ENCODE data around the gene SCAMP5.

The SCAMP5 gene

DNA sequence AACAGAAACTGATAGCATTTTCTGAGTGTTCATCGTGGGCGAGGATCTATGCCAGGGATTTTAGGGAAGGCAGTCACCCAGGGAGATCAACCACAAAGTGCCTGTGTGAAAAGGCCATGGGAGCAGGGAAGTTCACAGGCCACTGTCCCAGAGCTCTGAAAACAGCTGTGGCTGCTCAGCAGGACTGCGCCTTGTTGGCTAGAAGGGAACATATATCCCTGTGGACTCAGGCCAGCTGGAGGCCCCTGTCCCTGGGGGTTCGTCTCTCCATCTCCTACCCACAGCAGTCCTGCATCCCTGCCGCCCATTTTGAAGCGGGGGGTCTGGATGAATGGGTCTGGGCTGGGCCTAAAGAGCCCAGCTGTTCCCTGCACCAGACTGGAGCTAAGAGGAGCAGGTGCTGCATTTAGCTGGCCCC is 55.8 kb downstream of the SCAMP5 start:
- peak overlapping the region; percentile 37 for H3K4me2 ChIP-seq
- H3K9ac ChIP-seq = no peak overlapping the region
- H3K27me3 ChIP-seq = no peaks in the 10 kb centered on the region
- TF ChIP-seq Cebpa-rat (IDR thresholded peaks at IDR 0.05) = no peak
- no peaks in the 10 kb centered on the region for H3K9me3 ChIP-seq
- H3K36me3 ChIP-seq = peaks cover 18% of the 10 kb centered on the region
- H4K20me1 ChIP-seq = peaks cover 20% of the 10 kb centered on the region; the same call in 1 of the 2 replicates
- peaks cover 57% of the 10 kb centered on the region for H3K4me1 ChIP-seq
- no peak overlapping the region for H3K27ac ChIP-seq
- H3K4me3 ChIP-seq = no peak overlapping the region

GRCh38 chr15:75051711-75052110 is 56.3 kb downstream of the SCAMP5 start:
- no peak for TF ChIP-seq Cebpa-rat (IDR thresholded peaks at IDR 0.05)
- no peak overlapping the region for H3K4me3 ChIP-seq
- H3K36me3 ChIP-seq = peaks cover 18% of the 10 kb centered on the region
- H3K9me3 ChIP-seq = no peaks in the 10 kb centered on the region
- no peaks in the 10 kb centered on the region for H3K27me3 ChIP-seq
- H4K20me1 ChIP-seq = peaks cover 18% of the 10 kb centered on the region; the same call in 1 of the 2 replicates
- peaks cover 52% of the 10 kb centered on the region for H3K4me1 ChIP-seq
- H3K27ac ChIP-seq = no peak overlapping the region
- H3K9ac ChIP-seq = no peak overlapping the region
- no peak overlapping the region; the same call in 1 of the 2 replicates for H3K4me2 ChIP-seq

DNA sequence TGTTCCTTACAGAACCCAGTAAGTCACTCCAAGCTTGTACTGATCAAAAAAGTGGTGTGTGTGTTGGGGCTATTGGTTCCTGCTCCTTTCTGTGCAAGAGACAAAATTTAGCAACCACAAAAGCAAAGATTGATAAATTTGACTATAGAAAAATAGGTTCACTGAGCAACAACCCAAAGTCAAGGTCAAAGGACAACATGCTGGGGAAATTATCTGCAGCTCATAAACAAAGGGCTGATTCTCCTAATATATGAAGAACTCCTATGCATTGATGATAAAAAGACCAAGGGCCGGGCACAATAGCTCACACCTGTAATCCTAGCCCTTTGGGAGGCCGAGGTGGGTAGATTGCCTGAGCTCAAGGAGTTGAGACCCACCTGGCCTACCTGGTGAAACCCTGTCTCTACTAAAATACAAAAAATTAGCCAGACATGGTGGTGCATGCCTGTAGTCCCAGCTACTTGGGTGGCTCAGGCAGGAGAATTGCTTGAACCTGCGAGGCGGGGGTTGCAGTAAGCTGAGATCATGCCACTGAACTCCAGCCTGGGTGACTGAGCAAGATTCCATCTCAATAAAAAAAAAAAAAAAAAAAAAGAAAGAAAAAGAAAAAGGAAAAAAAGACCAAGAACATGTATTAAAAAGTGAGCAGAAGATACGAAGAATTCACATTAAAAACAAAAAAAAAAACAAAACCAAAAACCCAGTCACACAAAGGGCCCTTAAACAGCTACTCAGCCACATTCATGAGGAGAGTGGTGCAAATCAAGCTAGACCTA is 57.8 kb downstream of the SCAMP5 start:
- Histone ChIP-seq H3K9ac (no peak overlapping the region), H3K4me2 (no peak overlapping the region), H3K4me1 (peaks cover 42% of the 10 kb centered on the region), H3K27me3 (no peaks in the 10 kb centered on the region), H4K20me1 (0 out of 2 replicates have a peak, but pooled peaks cover 3% of the 10 kb centered on the region), H3K9me3 (no peaks in the 10 kb centered on the region), H3K27ac (no peak overlapping the region), H3K4me3 (no peak overlapping the region), H3K36me3 (peaks cover 15% of the 10 kb centered on the region)
- no peak for TF ChIP-seq Cebpa-rat (IDR thresholded peaks at IDR 0.05)

DNA sequence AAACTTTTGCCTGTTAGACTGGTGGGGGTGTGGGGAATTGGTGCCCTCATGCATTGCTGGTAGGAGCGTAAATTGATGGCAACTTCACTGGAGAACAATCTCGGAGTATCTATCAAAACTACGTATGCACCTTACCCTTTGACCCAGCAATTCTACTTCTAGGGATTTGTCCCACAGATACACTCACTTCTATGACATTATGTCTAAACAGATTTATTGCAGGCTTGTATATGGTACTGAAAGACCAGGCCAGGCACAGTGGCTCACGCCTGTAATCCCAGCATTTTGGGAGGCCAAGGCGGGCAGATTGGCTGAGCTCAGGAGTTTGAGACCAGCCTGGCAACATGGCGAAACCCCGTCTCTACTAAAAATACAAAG is 58.4 kb downstream of the SCAMP5 start:
- H3K27me3 ChIP-seq = no peaks in the 10 kb centered on the region
- TF ChIP-seq Cebpa-rat (IDR thresholded peaks at IDR 0.05) = no peak
- H3K4me3 ChIP-seq = no peak overlapping the region
- H3K9ac ChIP-seq = no peak overlapping the region
- H3K36me3 ChIP-seq = peaks cover 9% of the 10 kb centered on the region
- H4K20me1 ChIP-seq = no peaks in the 10 kb centered on the region
- H3K4me1 ChIP-seq = peaks cover 42% of the 10 kb centered on the region
- H3K27ac ChIP-seq = no peak overlapping the region
- no peak overlapping the region for H3K4me2 ChIP-seq
- no peaks in the 10 kb centered on the region for H3K9me3 ChIP-seq

- no peaks in the 10 kb centered on the region for H4K20me1 ChIP-seq
- peaks cover 5% of the 10 kb centered on the region; the same call in 1 of the 2 replicates for H3K36me3 ChIP-seq
- peaks cover 38% of the 10 kb centered on the region for H3K4me1 ChIP-seq
- no peak overlapping the region for H3K9ac ChIP-seq
- no peaks in the 10 kb centered on the region for H3K9me3 ChIP-seq
- no peak overlapping the region for H3K27ac ChIP-seq
- H3K4me3 ChIP-seq = no peak overlapping the region
- no peak overlapping the region for H3K4me2 ChIP-seq
- TF ChIP-seq Cebpa-rat (IDR thresholded peaks at IDR 0.05) = no peak
- no peaks in the 10 kb centered on the region for H3K27me3 ChIP-seq
These were observed 59.0 kb downstream of the SCAMP5 start for GRCh38 chr15:75054172-75054897.

DNA sequence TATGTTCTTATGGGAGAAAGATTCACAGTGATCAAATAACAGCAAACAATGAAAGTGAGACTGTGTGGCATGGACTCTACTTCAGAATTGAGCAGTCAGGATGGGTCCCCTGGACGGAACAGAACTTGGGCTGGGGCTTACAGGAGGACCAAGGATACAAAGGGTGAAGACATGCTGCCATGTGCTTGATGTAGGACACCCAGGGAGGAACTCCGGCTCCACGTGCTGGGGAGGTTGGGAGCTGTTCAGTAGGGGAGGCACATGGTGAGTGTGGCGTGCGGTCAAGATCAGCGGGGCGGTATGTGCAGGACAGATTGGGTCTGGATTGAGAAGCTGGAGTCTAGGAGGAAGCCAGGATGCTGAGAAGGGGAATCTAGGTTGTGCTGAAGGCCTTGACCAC is 60.7 kb downstream of the SCAMP5 start:
- Histone ChIP-seq H3K9me3 (no peaks in the 10 kb centered on the region), H3K4me2 (no peak overlapping the region), H3K9ac (no peak overlapping the region), H4K20me1 (no peaks in the 10 kb centered on the region), H3K4me1 (peaks cover 24% of the 10 kb centered on the region), H3K27me3 (no peaks in the 10 kb centered on the region), H3K36me3 (no peaks in the 10 kb centered on the region), H3K27ac (no peak overlapping the region), H3K4me3 (no peak overlapping the region)
- TF ChIP-seq Cebpa-rat (IDR thresholded peaks at IDR 0.05) = no peak

GRCh38 chr15:75058127-75058905 is 63.0 kb downstream of the SCAMP5 start:
- H3K9me3 ChIP-seq = no peaks in the 10 kb centered on the region
- no peak overlapping the region for H3K9ac ChIP-seq
- H3K27me3 ChIP-seq = no peaks in the 10 kb centered on the region
- H3K4me2 ChIP-seq = peak overlapping the region; percentile 66
- H3K4me3 ChIP-seq = no peak overlapping the region
- peaks cover 21% of the 10 kb centered on the region for H3K4me1 ChIP-seq
- no peak overlapping the region for H3K27ac ChIP-seq
- H4K20me1 ChIP-seq = no peaks in the 10 kb centered on the region
- TF ChIP-seq Cebpa-rat (IDR thresholded peaks at IDR 0.05) = no peak
- no peaks in the 10 kb centered on the region for H3K36me3 ChIP-seq

DNA sequence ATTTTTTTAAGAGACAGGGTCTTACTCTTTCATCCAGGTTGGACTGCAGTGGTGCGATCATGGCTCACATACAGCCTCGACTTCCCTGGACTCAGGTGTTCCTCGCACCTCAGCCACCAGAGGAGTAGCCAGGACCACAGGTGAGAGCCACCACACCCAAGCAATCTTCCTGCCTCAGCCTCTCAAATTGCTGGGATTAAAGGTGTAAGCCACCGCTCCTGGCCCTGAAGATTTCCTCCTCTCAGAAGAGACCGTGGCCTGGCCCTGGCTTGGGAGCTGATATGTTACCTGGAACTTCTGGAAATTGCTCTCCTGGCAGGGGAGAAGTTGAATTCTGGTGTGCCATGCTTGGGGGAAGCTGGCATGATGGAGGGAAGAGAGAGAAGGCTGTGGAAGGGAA is 64.2 kb downstream of the SCAMP5 start:
- H3K4me3 ChIP-seq = no peak overlapping the region
- H3K36me3 ChIP-seq = no peaks in the 10 kb centered on the region
- H3K27me3 ChIP-seq = no peaks in the 10 kb centered on the region
- no peak for TF ChIP-seq Cebpa-rat (IDR thresholded peaks at IDR 0.05)
- H3K27ac ChIP-seq = no peak overlapping the region
- no peak overlapping the region for H3K9ac ChIP-seq
- no peaks in the 10 kb centered on the region for H4K20me1 ChIP-seq
- peaks cover 21% of the 10 kb centered on the region for H3K4me1 ChIP-seq
- H3K9me3 ChIP-seq = no peaks in the 10 kb centered on the region
- no peak overlapping the region for H3K4me2 ChIP-seq

GRCh38 chr15:75061272-75061671 is 65.9 kb downstream of the SCAMP5 start:
- Histone ChIP-seq H3K4me2 (peak overlapping the region; percentile 14; the same call in 1 of the 2 replicates), H3K4me3 (no peak overlapping the region), H4K20me1 (no peaks in the 10 kb centered on the region), H3K27ac (no peak overlapping the region), H3K36me3 (no peaks in the 10 kb centered on the region), H3K4me1 (peaks cover 34% of the 10 kb centered on the region), H3K27me3 (no peaks in the 10 kb centered on the region), H3K9ac (no peak overlapping the region), H3K9me3 (no peaks in the 10 kb centered on the region)
- no peak for TF ChIP-seq Cebpa-rat (IDR thresholded peaks at IDR 0.05)

Measured in BLaER1 (cell line).